HG03457 (cell line): ENCODE results near the gene DPPA5.
"Not testable (repeated sequence)": the region's sequence is repeated elsewhere in the genome, so short reads cannot be mapped to it uniquely, and the experiment has no call there.

Experiments used
- ATAC-seq: cut with Tn5 transposase; IDR thresholded peaks from one replicate; pipeline ENCODE4 v1.9.1; 2021; ENCODE audit warnings: moderate number of reproducible peaks; ENCODE audit not compliant: unreplicated experiment

The DPPA5 gene, protein sequence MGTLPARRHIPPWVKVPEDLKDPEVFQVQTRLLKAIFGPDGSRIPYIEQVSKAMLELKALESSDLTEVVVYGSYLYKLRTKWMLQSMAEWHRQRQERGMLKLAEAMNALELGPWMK

DNA sequence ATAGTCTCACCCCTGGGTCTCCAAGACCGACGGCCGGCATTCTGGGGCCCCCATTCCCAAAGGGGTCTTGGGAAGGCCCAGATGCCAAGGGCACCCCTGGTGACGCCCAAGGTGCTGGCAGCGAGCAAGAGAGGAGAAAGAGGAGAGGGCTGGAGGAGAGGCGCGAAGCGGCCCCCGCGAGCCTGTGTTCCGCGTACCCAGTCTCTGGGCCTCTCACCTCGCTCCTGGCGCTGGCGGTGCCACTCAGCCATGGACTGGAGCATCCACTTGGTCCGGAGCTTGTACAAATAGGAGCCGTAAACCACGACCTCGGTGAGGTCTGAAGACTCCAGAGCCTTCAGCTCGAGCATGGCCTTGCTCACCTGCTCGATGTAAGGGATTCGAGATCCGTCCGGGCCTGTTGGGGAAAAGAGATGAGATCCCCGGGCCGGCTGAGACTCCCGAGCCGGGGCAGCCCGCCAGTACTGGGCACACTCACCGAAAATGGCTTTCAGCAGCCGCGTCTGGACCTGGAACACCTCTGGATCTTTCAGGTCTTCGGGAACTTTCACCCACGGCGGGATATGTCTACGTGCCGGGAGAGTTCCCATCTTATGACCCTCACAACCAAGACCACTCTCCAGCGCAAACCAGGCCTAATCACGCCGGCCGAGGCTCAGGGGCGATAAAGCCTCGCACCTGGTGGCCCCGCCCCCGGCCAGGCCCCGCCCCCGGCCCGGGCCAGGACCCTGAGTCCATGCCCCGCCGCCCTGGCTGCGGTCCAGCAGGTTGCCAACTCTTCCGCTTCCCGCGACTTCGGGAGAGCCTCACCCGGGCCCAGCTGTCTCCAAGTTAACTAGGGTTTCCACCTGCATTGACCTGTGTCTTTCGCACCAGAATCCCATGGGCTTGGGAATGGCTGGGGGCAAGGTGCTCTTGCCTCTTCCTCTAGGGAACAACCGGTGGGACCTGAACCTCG is at the start of gene DPPA5:
DPPA5 (minus strand) TSS at position 641 of the 958 bp plus-strand sequence; CDS start at position 590, 51 bp downstream.
- ATAC-seq = no peak

DNA sequence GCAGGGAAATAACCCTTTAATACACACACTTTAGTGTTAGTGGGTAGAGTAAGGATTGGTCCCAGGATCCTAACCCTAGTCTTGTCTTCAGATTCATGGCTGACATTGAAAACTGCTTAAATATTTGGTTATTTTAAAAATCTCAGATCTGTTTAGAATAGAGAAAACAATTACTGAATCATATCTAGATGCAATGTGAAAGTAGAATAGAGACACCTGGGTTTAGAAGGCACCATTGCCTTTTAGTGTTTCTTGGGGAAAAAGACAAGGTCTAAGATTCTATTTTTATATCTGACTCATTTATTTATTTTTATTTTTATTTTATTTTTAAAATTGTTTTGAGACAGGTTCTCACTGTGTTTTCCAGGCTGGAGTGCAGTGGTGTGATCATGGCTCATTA is 46.6 kb upstream of the DPPA5 start:
- no peak for ATAC-seq

DNA sequence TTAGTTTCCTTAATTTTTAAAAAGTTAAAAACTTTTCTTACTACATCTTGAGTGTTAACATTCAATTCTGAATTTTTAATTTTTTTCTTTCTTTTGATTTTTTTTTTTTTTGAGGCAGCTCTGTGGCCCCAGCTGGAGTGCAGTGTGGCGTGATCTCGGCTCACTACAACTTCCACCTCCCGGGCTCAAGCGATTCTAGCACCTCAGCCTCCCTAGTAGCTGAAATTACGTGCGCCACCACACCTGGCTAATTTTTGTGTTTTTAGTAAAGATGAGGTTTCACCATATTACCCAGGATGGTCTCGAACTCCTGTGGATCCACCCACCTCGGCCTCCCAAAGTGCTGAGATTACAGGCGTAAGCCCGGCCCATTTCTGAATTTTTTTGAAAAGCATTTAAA is 41.8 kb upstream of the DPPA5 start:
- no peak for ATAC-seq

DNA sequence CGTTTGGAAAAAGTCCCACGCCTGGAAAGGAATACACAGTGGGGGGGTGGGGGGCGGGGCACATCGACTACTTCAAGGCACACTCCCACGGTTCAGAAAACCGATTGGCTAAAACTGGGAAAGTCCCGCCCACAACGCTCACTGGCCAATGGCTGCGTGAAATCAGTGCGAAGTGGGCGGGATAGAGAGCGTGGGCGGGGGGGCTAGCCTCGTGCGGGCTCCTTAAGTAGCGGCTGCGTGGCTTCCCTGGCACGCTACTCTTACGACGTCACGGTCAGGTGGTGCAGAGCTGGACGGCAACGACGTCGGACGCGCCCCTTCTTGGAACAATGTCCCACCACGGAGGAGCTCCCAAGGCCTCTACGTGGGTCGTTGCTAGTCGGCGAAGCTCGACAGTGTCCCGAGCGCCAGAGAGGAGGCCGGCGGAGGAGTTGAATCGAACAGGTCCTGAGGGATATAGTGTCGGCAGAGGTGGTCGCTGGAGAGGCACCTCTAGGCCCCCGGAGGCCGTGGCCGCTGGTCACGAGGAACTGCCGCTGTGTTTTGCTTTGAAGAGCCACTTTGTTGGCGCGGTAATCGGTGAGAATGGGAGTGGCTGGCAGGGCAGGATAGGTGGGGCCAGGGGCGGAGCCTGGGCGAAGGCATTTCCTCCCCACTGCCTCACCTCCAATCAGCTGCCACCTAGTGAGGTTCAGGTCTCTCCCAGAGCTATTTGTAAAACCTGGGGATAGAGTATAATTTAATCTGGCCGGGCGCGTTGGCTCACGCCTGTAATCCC is 40.7 kb upstream of the DPPA5 start, which contains the start of gene DDX43:
DDX43 (plus strand) TSS at position 252 of the 778 bp plus-strand sequence; CDS start at position 330, 78 bp downstream.
- no peak for ATAC-seq

DNA sequence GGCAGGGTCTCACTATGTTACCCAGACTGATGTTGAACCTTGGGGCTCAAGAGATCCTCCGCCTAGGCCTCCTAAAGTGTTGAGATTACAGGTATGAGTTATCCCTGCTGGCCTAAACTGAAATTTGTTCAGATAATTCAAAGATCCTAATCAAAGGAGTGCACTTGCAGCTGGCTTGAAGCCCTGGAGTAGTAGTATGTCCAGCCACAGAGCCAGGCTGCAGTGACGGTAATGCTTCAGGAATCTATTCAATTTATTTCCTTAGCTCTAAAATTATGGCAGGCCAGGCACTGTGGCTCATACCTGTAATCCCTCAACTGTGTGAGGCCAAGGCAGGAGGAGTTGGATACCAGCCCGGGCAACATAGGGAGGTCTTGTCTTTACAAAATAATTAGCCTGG is 39.2 kb upstream of the DPPA5 start:
- ATAC-seq = no peak

DNA sequence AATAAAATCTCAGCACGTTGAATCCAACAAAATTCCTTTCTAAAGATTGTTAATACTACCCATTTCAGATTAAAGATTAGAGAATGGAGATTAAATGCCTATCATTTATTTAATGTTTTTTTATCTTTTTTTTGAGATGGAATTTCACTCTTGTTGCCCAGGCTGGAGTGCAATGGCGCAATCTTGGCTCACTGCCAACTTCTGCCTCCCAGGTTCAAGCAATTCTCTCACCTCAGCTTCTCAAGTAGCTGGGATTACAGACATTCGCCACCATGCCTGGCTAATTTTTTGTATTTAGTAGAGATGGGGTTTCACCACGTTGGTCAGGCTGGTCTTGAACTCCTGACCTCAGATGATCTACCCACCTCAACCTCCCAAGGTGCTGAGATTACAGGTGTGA is 38.1 kb upstream of the DPPA5 start:
- not testable (repeated sequence) for ATAC-seq

DNA sequence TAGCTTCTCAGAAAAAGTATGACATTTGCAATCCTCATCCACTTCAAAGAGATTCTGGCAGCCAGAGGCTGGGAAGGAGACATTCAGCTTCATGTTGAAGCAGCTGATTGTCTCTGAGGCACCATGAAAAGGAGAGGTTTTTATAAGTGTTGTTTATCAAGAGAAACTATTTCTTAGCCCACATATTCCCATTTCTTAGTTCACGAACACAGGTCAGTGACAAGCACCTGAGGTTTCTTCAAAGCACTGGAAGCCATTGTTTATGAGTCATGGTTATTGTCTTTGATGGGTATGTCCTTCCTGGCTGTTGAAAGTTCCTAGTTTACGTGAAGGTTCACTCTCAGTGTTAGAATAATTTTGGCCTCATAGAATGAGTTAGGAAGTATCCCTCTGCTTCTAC is 37.6 kb upstream of the DPPA5 start:
- no peak for ATAC-seq

DNA sequence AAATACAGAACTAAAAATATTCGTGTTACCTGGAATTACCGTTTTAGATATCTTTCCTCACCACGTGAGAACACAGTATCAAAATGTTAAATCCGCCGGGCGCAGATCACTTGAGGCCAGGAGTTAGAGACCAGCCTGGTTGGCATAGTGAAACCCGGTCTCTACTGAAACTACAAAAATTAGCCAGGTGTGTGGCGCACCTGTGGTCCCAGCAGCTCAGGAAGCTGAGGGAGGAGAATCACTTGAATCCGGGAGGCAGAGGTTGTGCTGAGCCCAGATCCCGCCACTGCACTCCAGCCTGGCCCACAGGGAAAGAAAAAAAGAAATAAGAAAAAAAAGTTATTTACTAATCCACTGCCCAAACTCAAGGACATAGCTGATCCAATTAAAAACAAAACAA is 35.8 kb upstream of the DPPA5 start:
- no peak for ATAC-seq

DNA sequence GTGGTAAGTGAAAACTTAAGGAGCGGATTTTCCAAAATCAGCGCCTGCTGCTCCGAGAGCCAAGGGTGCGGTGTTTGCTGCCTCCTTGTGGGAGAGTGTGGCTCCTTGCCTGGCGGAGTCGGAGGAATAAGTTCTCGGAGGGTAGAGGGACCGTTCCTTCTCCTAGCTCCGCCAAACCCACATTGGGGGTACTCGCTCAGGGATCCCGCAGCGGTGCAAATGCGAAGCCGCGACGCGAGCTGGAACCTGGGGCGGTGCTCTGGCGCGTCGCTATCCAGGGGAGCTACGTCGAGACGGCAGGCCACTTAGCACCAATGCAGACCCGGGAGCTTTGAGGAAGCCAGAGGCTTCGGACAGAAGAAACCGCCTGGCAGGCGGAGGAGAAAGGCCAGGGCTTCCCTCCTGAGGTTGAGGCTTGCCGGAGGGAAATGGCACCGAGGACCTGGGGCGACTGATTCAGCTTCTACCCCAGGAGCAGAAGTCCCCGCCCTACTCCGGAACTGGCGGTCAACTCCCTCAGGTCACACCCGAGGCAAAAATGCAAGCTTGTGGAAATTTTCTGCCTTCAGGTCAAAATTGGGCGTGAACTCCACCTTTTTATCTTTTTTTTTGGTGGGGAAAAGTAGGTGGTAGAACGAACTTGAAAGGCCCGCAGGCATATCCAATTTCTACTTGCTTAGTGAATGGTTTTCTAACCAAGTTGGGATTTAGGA is 34.9 kb upstream of the DPPA5 start:
- ATAC-seq = peak; percentile 72

DNA sequence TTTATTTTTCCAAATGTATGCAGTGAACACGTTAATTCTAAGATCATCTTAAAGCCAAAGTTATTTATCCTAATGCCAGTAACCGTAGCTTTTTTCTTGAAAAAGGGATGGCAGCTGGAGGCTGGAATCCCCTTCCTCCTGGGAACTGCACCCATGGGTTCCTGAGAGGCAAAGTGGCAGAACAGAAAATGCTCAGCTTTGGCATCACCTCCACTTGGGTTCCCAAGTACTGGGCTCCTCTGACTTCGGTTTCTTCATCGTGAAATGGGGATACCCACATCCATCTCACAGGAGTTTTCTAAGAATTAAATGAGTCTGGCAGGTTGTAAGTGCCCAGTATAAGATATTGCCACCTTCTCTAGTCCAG is 34.3 kb upstream of the DPPA5 start:
- ATAC-seq = peak; percentile 11

DNA sequence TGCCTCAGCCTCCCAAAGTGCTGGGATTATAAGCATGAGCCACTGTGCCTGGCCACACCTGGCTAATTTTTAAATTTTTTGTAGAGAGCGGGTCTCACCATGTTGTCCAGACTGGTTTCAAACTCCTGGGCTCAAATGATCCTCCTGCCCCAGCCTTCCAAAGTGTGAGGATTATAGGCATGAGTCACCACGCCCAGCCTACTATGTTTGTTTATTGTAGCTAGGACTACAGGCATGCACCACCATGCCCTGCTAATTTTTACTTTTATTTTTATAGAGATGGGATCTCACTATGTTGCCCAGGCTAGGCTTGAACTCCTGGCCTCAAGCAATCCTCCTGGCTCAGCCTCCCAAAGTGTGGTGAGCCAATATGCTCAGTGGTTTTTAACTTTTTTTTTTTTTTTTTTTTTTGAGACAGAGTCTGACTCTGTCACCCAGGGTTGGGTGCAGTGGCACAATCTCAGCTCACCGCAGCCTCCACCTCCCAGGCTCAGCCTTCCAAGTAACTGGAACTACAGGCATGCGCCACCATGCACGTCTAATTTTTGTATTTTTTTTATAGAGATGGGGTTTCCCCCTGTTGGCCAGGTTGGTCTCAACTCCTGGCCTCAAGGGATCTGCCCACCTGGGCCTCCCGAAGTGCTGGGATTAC is 28.5 kb upstream of the DPPA5 start:
- ATAC-seq = no peak

DNA sequence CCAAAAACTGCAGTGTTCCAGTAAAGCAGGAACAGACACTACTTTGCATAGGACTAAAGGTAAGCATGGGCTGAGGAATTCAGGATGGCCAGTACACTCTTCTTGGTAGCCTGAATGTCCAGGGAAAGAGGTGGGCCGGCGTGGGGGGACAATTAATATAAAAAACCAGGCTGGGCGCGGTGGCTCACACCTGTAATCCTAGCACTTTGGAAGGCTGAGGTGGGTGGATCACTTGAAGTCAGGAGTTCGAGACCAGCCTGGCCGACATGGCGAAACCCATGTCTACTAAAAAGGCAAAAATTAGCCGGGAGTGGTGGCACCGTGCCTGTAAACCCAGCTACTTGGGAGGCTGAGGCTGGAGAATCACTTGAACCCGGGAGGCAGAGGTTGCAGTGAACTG is 27.5 kb upstream of the DPPA5 start:
- not testable (repeated sequence) for ATAC-seq

DNA sequence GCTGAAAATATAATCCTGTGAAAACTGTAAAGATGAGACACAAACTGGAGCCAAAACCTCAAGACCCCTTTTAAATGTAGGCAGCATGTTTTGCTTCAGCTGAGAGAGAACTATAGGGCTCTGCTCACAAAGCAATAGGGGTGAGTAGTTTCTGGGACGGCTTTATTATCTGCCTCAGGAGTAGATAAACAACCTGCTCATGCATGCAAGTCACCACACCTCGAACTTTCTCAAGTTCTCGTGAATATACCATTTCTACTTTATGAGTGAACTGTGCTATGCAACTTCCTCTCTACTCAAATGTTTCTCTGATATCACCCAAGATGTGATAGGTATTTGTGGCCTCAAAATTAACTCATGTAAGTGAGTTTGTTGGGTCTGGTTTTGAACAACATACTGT is 23.1 kb upstream of the DPPA5 start:
- ATAC-seq = no peak

DNA sequence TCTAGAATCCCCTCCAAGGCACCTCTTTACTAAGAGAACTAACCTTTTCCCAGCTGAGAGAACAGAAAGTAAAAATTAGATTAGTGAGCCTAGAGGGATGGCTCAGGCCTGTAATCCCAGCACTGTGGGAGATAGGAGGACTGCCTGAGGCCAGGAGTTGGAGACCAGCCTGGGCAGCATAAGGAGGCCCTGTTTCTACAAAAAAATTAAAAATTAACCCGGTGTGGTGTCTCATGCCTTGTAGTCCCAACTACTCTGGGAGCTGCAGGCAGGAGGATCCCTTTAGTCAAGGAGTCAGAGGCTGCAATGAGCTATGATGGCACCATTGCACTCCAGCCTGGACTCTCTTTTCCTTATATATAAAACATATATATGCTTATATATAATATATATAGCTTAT is 21.1 kb upstream of the DPPA5 start:
- no peak for ATAC-seq

DNA sequence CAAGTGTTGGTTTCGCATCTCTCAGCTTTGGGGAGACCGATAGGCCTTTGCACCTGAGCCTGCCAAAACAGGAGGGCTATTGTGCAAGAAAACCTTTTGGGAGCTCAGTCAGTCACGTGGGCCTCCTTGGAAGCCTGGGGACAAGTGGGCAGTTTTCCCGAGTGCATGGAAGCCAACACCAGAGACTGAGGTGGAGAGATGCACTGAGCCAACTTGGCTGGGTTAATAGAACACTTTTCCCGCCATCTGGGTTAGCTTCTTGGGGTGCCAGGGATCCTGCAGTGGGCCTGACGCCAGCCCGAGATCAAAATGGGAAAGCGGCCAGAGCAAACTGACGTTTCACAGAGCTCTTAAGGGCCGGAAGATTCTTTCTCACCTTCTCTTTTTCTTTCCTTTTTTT is 18.4 kb upstream of the DPPA5 start:
- no peak for ATAC-seq

DNA sequence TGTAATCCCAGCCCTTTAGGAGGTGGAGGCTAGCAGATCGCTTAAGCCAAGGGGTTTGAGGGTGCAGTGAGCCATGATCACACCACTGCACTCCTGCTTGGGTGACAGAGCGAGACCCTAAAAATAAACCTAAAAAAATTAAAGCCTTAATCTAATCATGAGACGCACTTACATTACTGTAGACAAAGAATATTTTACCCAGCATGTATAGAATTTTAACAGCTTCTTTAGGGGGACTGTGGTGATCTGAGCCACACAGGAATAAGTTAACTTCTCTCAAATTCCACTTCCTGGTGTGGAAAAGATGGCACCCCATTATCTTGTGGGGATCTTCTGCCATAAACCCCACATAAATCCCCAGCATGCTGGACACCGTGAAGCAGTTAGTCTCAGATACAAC is 17.9 kb upstream of the DPPA5 start:
- no peak for ATAC-seq

DNA sequence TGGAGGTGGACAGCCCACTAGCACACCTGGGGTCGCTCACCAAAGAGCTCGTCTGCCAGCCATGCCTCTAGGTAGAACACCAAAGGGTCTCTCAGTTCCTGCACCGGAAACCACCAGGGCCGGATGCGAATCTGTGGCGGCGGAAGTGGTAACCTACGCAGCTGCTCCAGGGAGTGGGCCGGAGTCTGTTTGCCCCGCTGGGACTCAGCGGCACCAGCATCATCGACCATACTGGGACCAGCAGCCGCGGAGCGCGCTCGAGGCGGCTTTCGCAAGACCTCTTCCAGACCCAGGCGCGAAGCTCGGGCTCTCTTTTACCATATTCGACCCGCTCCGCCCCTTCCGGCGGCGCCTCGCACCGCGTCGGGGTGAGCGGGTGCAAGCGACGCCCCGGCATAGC is 15.5 kb upstream of the DPPA5 start, which contains the start of gene OOEP:
OOEP (minus strand) TSS at position 335 of the 400 bp plus-strand sequence; CDS start at position 230, 105 bp downstream.
- ATAC-seq = no peak

DNA sequence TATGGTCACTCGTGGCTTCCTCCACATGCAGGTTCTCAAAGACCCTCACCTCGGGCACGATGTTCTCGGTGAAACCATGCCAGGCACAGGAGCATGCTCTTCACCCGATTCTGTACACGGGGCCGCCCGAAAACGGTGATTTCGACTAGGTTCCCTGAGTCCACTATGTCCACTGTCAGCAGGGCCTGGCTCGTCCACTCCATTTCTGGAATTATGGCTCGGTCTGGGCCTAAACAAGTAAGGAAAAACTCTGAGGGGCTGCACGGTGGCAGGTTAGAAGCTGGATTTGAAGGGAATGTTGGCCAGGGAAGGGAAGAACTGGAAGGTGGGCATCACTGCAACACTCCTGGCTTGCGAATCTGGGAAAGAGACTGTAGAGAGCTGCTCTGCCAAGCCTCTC is 15.1 kb upstream of the DPPA5 start:
- ATAC-seq = no peak

DNA sequence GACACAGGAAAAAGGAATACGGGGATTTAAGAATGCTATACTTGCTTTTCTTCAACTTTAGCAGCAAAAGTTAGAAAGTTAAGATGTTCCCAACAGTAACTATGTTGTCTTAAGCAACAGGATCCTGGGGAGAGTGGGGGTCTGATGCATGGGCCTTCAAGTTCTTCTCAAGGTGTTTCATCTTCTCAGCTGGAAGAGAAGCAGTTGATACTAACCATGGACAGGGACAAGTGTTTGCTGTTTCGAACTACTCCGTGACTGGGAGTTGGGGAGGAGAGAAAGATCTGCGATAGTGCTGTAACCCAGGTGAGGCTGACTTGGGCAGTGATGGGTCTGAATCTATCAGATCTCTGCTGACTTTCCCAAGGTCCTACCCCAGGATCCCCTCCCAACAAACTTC is 14.6 kb upstream of the DPPA5 start:
- ATAC-seq = no peak

DNA sequence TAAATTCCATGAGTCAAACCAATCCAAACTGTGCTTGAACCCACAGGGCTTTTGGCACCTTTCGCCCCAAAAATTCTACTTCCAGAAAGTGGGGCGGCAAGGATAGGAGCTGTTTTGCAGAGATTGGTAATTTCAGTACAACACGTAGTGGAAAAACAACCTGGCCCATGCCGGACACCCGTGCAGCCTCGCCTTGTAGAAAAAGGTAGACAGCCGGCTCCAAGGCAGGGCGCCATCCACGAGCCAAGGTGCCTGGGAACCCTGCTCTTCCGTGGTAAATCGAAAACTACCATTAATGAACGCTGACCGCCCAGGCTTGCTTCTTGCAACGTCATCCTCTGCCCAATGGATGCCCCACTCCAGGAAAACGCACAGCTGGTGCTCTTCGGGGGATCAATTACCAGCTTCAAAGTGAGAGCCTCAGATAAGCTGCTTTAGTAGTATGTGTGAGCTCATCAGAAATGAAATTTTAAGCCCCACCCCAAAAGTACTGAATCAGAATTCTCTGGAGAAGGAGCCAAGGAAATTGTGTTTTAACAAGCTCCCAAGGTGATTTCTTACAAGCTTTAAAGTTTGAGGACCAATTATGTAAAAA is 13.8 kb upstream of the DPPA5 start:
- no peak for ATAC-seq
